HEK293 (cell line): ENCODE data around the gene ZSWIM6.

ENCODE experiments used
- GLIS2 ChIP-seq: fragments of 450-650 bp; formaldehyde crosslinking; IDR thresholded peaks from 2 replicates; pipeline ENCODE4 v1.5.1; 2016; ENCODE audit warnings: missing biosample characterization, missing genetic modification characterization
- HOXC10 ChIP-seq: sonication (generic); formaldehyde crosslinking; IDR thresholded peaks from 2 replicates; pipeline ENCODE4 v1.8.1; 2023; ENCODE audit warnings: mild to moderate bottlenecking, missing genetic modification reagents
- KLF7 ChIP-seq: fragments of 450-650 bp; formaldehyde crosslinking; IDR thresholded peaks from 2 replicates; pipeline ENCODE4 v1.5.1; 2016; ENCODE audit warnings: missing biosample characterization, missing genetic modification characterization, borderline replicate concordance
- MEIS1 ChIP-seq: sonication (generic); formaldehyde crosslinking; IDR thresholded peaks from 2 replicates; pipeline ENCODE4 v1.8.1; 2022; ENCODE audit warnings: missing genetic modification reagents, mild to moderate bottlenecking, borderline replicate concordance
- PRDM2 ChIP-seq: fragments of 450-650 bp; formaldehyde crosslinking; IDR thresholded peaks from 2 replicates; pipeline ENCODE4 v1.5.1; 2016; ENCODE audit warnings: missing biosample characterization, missing genetic modification characterization, borderline replicate concordance
- RBAK ChIP-seq: fragments of 450-650 bp; formaldehyde crosslinking; IDR thresholded peaks from 2 replicates; pipeline ENCODE4 v1.5.1; 2016; ENCODE audit warnings: missing biosample characterization, missing genetic modification characterization
- TRIM28 ChIP-seq: IDR thresholded peaks from 2 replicates; pipeline ENCODE4 v1.6.1; 2011; ENCODE audit warnings: low read length, control low read depth, borderline replicate concordance
- ZNF112 ChIP-seq: fragments of 450-650 bp; formaldehyde crosslinking; IDR thresholded peaks from 2 replicates; pipeline ENCODE4 v1.5.0; 2017; ENCODE audit warnings: missing biosample characterization, missing genetic modification characterization
- ZNF133 ChIP-seq: fragments of 450-650 bp; formaldehyde crosslinking; IDR thresholded peaks from 2 replicates; pipeline ENCODE4 v1.5.1; 2016; ENCODE audit warnings: missing biosample characterization, missing genetic modification characterization
- ZNF169 ChIP-seq: fragments of 450-650 bp; formaldehyde crosslinking; IDR thresholded peaks from 2 replicates; pipeline ENCODE4 v1.5.1; 2016; ENCODE audit warnings: missing biosample characterization, missing genetic modification characterization
- ZNF174 ChIP-seq: fragments of 450-650 bp; formaldehyde crosslinking; IDR thresholded peaks from 2 replicates; pipeline ENCODE4 v1.5.0; 2017; ENCODE audit warnings: missing biosample characterization, mild to moderate bottlenecking, missing genetic modification characterization
- ZNF202 ChIP-seq: fragments of 450-650 bp; formaldehyde crosslinking; IDR thresholded peaks from 2 replicates; pipeline ENCODE4 v1.5.1; 2016; ENCODE audit warnings: missing biosample characterization, missing genetic modification characterization, borderline replicate concordance
- ZNF26 ChIP-seq: fragments of 450-650 bp; formaldehyde crosslinking; IDR thresholded peaks from 2 replicates; pipeline ENCODE4 v1.5.1; 2016; ENCODE audit warnings: missing biosample characterization, missing genetic modification characterization
- ZNF302 ChIP-seq: fragments of 450-650 bp; formaldehyde crosslinking; IDR thresholded peaks from 2 replicates; pipeline ENCODE4 v1.5.1; 2016; ENCODE audit warnings: missing biosample characterization, missing genetic modification characterization, low read depth
- ZNF335 ChIP-seq: fragments of 450-650 bp; formaldehyde crosslinking; conservative IDR thresholded peaks from 2 replicates; pipeline ENCODE4 v1.5.1; 2016; ENCODE audit warnings: missing biosample characterization, missing genetic modification characterization
- ZNF37A ChIP-seq: fragments of 450-650 bp; IDR thresholded peaks from 2 replicates; pipeline ENCODE4 v1.5.1; 2018; ENCODE audit warnings: missing biosample characterization, missing genetic modification characterization
- ZNF398 ChIP-seq: fragments of 450-650 bp; formaldehyde crosslinking; IDR thresholded peaks from 2 replicates; pipeline ENCODE4 v1.5.1; 2017; ENCODE audit warnings: missing biosample characterization, missing genetic modification characterization
- ZNF423 ChIP-seq: fragments of 450-650 bp; formaldehyde crosslinking; IDR thresholded peaks from 2 replicates; pipeline ENCODE4 v1.5.1; 2016; ENCODE audit warnings: missing biosample characterization, missing genetic modification characterization
- ZNF426 ChIP-seq: fragments of 450-650 bp; formaldehyde crosslinking; IDR thresholded peaks from 2 replicates; pipeline ENCODE4 v1.5.1; 2017; ENCODE audit warnings: missing biosample characterization, missing genetic modification characterization, mild to moderate bottlenecking, inconsistent platforms, moderate library complexity
- ZNF629 ChIP-seq: fragments of 450-650 bp; formaldehyde crosslinking; IDR thresholded peaks from 2 replicates; pipeline ENCODE4 v1.5.1; 2017; ENCODE audit warnings: missing biosample characterization, missing genetic modification characterization
- ZNF654 ChIP-seq: fragments of 450-650 bp; formaldehyde crosslinking; IDR thresholded peaks from 2 replicates; pipeline ENCODE4 v1.5.1; 2016; ENCODE audit warnings: low read depth, missing biosample characterization, missing genetic modification characterization
- ZNF670 ChIP-seq: fragments of 450-650 bp; formaldehyde crosslinking; IDR thresholded peaks from 2 replicates; pipeline ENCODE4 v1.5.1; 2016; ENCODE audit warnings: missing biosample characterization, missing genetic modification characterization, low read depth
- ZNF677 ChIP-seq: fragments of 450-650 bp; IDR thresholded peaks from 2 replicates; pipeline ENCODE4 v1.5.0; 2018; ENCODE audit warnings: missing biosample characterization, mild to moderate bottlenecking, missing genetic modification characterization, moderate library complexity
- ZNF792 ChIP-seq: fragments of 450-650 bp; formaldehyde crosslinking; IDR thresholded peaks from 2 replicates; pipeline ENCODE4 v1.5.1; 2016; ENCODE audit warnings: missing biosample characterization, missing genetic modification characterization
- ZSCAN16 ChIP-seq: fragments of 450-650 bp; formaldehyde crosslinking; IDR thresholded peaks from 2 replicates; pipeline ENCODE4 v1.5.1; 2016; ENCODE audit warnings: missing biosample characterization, missing genetic modification characterization
- ZXDB ChIP-seq: fragments of 450-650 bp; formaldehyde crosslinking; IDR thresholded peaks from 2 replicates; pipeline ENCODE4 v1.5.1; 2016; ENCODE audit warnings: missing biosample characterization, missing genetic modification characterization
- TF ChIP-seq, protein P1 (sequence below): fragments of 450-650 bp; IDR thresholded peaks from 2 replicates; pipeline ENCODE4 v1.5.1; 2018; ENCODE audit warnings: missing biosample characterization, mild to moderate bottlenecking, missing genetic modification characterization

Gene ZSWIM6

GRCh38 chr5:61330341-61330844, 1.7 kb upstream of the ZSWIM6 start (continued):
- TF ChIP-seq PRDM2 (tag by site-specific recombination): no peak
- no peak for TF ChIP-seq ZNF169
- TF ChIP-seq GLIS2 (tag by site-specific recombination): no peak
- no peak for TF ChIP-seq MEIS1
- TF ChIP-seq ZNF677 (tag by site-specific recombination): no peak
- 0 out of 2 replicates have a peak, but pooled peaks have one; percentile 12 for TF ChIP-seq ZNF629 (tag by site-specific recombination)
- no peak for TF ChIP-seq ZNF423 (tag by site-specific recombination)
- no peak for TF ChIP-seq ZNF670 (tag by site-specific recombination)
- TF ChIP-seq ZNF398: no peak
- no peak for TF ChIP-seq RBAK (tag by site-specific recombination)
- TF ChIP-seq ZNF335 (tag by site-specific recombination): peak; percentile 77
- TF ChIP-seq ZNF202: no peak
- TF ChIP-seq ZSCAN16: no peak
- no peak for TF ChIP-seq ZNF112 (tag by site-specific recombination)
- TF ChIP-seq ZNF792 (tag by site-specific recombination): no peak
- no peak for TF ChIP-seq ZNF302 (tag by site-specific recombination)
- TF ChIP-seq KLF7 (tag by site-specific recombination): peak; percentile 35; the same call in 1 of the 2 replicates
- TF ChIP-seq HOXC10 (CRISPR knock-in tag): no peak
- TF ChIP-seq ZNF133 (tag by site-specific recombination): no peak
- TF ChIP-seq, protein P1, sequence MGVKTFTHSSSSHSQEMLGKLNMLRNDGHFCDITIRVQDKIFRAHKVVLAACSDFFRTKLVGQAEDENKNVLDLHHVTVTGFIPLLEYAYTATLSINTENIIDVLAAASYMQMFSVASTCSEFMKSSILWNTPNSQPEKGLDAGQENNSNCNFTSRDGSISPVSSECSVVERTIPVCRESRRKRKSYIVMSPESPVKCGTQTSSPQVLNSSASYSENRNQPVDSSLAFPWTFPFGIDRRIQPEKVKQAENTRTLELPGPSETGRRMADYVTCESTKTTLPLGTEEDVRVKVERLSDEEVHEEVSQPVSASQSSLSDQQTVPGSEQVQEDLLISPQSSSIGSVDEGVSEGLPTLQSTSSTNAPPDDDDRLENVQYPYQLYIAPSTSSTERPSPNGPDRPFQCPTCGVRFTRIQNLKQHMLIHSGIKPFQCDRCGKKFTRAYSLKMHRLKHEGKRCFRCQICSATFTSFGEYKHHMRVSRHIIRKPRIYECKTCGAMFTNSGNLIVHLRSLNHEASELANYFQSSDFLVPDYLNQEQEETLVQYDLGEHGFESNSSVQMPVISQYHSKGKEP (tag by site-specific recombination): no peak
- no peak for TF ChIP-seq ZNF37A (tag by site-specific recombination)
- no peak for TF ChIP-seq ZNF426 (tag by site-specific recombination)
- no peak for TF ChIP-seq TRIM28
- no peak for TF ChIP-seq ZNF654 (tag by site-specific recombination)
- no peak for TF ChIP-seq ZNF174 (tag by site-specific recombination)
- no peak for TF ChIP-seq ZNF26
- TF ChIP-seq ZXDB (tag by site-specific recombination): peak; percentile 36
- TF ChIP-seq, all 188 proteins: peak for 19
